Common myeloid progenitor, CD34-positive (primary cell): ENCODE results near the gene ELK4.

Source experiments
- CTCF ChIA-PET: fragments of 350-600 bp; sonication (Branson Sonifier 250); formaldehyde crosslinking; loops from one replicate; lab custom pipeline; 2021; ENCODE audit warnings: antibody characterized with exemption; lab: Charles Lee
- POLR2A ChIA-PET: fragments of 350-600 bp; sonication (Branson Sonifier 250); formaldehyde crosslinking; loops from one replicate; lab custom pipeline; 2021; ENCODE audit warnings: antibody characterized with exemption; lab: Charles Lee
- DNase-seq, 3 donors: peaks; one replicate each; pipeline versions ENCODE4 v3.0.0 to v3.0.0-alpha.2; 2013
- H3K27ac ChIP-seq, 2 experiments: 1 replicate in 1 of 2; 2 replicates in 1 of 2; pipeline ENCODE4 v1.7.0; 2013; ENCODE audit warnings: inconsistent platforms in 2 of 2, low read length in 2 of 2, mild to moderate bottlenecking in 2 of 2, low read depth in 1 of 2, moderate library complexity in 1 of 2; ENCODE audit not compliant: severe bottlenecking in 2 of 2, insufficient read depth in 1 of 2, poor library complexity in 1 of 2
- H3K27me3 ChIP-seq, 5 experiments: replicated peaks in 2 of 5; 1 replicate in 3 of 5; 2 replicates in 2 of 5; pipeline versions ENCODE4 v1.6.1 to v1.7.0; 2013; ENCODE audit warnings: low read length in 4 of 5, mild to moderate bottlenecking in 2 of 5, moderate library complexity in 2 of 5, inconsistent platforms in 1 of 5; ENCODE audit not compliant: insufficient read depth in 5 of 5, control insufficient read depth in 4 of 5
- H3K36me3 ChIP-seq, 4 experiments: 1 replicate in 2 of 4; 2 replicates in 2 of 4; pipeline versions ENCODE4 v1.6.1 to v1.7.0; 2013; ENCODE audit warnings: low read length in 3 of 4, control low read depth in 1 of 4, mild to moderate bottlenecking in 1 of 4; ENCODE audit not compliant: control insufficient read depth in 4 of 4, insufficient read depth in 4 of 4
- H3K4me1 ChIP-seq, 4 experiments: 1 replicate in 3 of 4; 2 replicates in 1 of 4; pipeline versions ENCODE4 v1.6.1 to v1.7.1; 2013; ENCODE audit warnings: low read length in 3 of 4, mild to moderate bottlenecking in 3 of 4, control low read depth in 1 of 4, inconsistent platforms in 1 of 4, moderate library complexity in 1 of 4; ENCODE audit not compliant: control insufficient read depth in 4 of 4, insufficient read depth in 4 of 4; ENCODE audit errors: control extremely low read depth in 1 of 4
- H3K4me3 ChIP-seq, 7 experiments: 1 replicate in 4 of 7; 2 replicates in 3 of 7; pipeline versions ENCODE4 v1.5.1 to v1.7.0; 2013; ENCODE audit warnings: mild to moderate bottlenecking in 7 of 7, low read length in 6 of 7, moderate library complexity in 6 of 7, inconsistent platforms in 2 of 7, low read depth in 2 of 7, control low read depth in 1 of 7; ENCODE audit not compliant: insufficient read depth in 4 of 7, control insufficient read depth in 1 of 7; ENCODE audit errors: extremely low read depth in 1 of 7
- H3K9me3 ChIP-seq, 5 experiments: 1 replicate in 4 of 5; 2 replicates in 1 of 5; pipeline versions ENCODE4 v1.6.1 to v1.7.1; 2013; ENCODE audit warnings: low read length in 4 of 5, mild to moderate bottlenecking in 2 of 5, inconsistent platforms in 1 of 5, low read depth in 1 of 5, moderate library complexity in 1 of 5; ENCODE audit not compliant: control insufficient read depth in 4 of 5, insufficient read depth in 2 of 5; ENCODE audit errors: control extremely low read depth in 1 of 5
- WGBS: methylation state at CpG from one replicate; pipeline ENCODE4 v1.1.5; 2013; ENCODE audit not compliant: insufficient coverage; 5-methylcytosine and 5-hydroxymethylcytosine counted together

Gene ELK4

GRCh38 chr1:205665201-205666045, 33.6 kb upstream of the ELK4 start:
- Histone ChIP-seq H3K4me1 (peaks cover 0 to 73% (median 67%) of the 10 kb centered on the region in 4 experiments), H3K4me3 (peak overlapping the region in 1 of 7 experiments; percentile 44), H3K36me3 (peaks cover 3 to 33% (median 17%) of the 10 kb centered on the region in 4 experiments), H3K9me3 (no peaks in the 10 kb centered on the region), H3K27me3 (no peaks in the 10 kb centered on the region), H3K27ac (peak overlapping the region in 1 of 2 experiments; percentile 60)
- DNase-seq, result peak in 1 of 3 donors; percentile 45
- ChIA-PET POLR2A (no interaction called here), CTCF (interaction anchor here (1.1 to 32.2 kb wide), 8 partner anchors 10 to 82 kb away, joined by 3 to 1013 read pairs (median 4); partner anchors contain the start of gene SLC45A3)
- 55% methylated on average over 8 of the region's 9 CpGs for WGBS

GRCh38 chr1:205664399-205665017, 32.7 kb upstream of the ELK4 start:
- CTCF ChIA-PET, result interaction anchor here (1.1 to 32.2 kb wide), 5 partner anchors 10 to 77 kb away, joined by 3 to 1013 read pairs (median 4); no protein-coding TSS in a partner anchor
- peaks cover 3 to 38% (median 19%) of the 10 kb centered on the region in 4 experiments for H3K36me3 ChIP-seq
- peak in 1 of 3 donors; percentile 56 for DNase-seq
- POLR2A ChIA-PET, result no interaction called here
- WGBS, result 84% methylated on average over 14 of the region's 19 CpGs
- no peaks in the 10 kb centered on the region for H3K9me3 ChIP-seq
- no peaks in the 10 kb centered on the region for H3K27me3 ChIP-seq
- peaks cover 0 to 73% (median 67%) of the 10 kb centered on the region in 4 experiments for H3K4me1 ChIP-seq
- peak overlapping the region in 1 of 2 experiments; percentile 60 for H3K27ac ChIP-seq
- peak overlapping the region in 2 of 7 experiments; percentile 26 to 44 for H3K4me3 ChIP-seq

GRCh38 chr1:205663286-205663936, 31.6 kb upstream of the ELK4 start:
- peaks cover 3 to 45% (median 27%) of the 10 kb centered on the region in 4 experiments for H3K36me3 ChIP-seq
- H3K27me3 ChIP-seq, result no peaks in the 10 kb centered on the region
- POLR2A ChIA-PET, result no interaction called here
- H3K4me1 ChIP-seq, result peaks cover 0 to 64% (median 61%) of the 10 kb centered on the region in 4 experiments
- 96% methylated on average over 16 of the region's 18 CpGs for WGBS
- CTCF ChIA-PET, result interaction anchor here (1.0 to 32.2 kb wide), 5 partner anchors 18 to 59 kb away, joined by 3 to 1013 read pairs (median 39); partner anchors contain the start of gene SLC45A3
- no peaks in the 10 kb centered on the region for H3K9me3 ChIP-seq
- no peak for DNase-seq
- H3K4me3 ChIP-seq, result no peak overlapping the region
- no peak overlapping the region for H3K27ac ChIP-seq

- Histone ChIP-seq H3K9me3 (no peaks in the 10 kb centered on the region), H3K4me1 (peaks cover 0 to 57% (median 55%) of the 10 kb centered on the region in 4 experiments), H3K27me3 (no peaks in the 10 kb centered on the region), H3K27ac (no peak overlapping the region), H3K4me3 (no peak overlapping the region), H3K36me3 (peaks cover 3 to 51% (median 28%) of the 10 kb centered on the region in 4 experiments)
- DNase-seq, result no peak
- WGBS, result 96% methylated on average over 19 of the region's 24 CpGs
- POLR2A ChIA-PET, result no interaction called here
- CTCF ChIA-PET, result interaction anchor here (1.0 to 32.2 kb wide), 7 partner anchors 7 to 68 kb away, joined by 3 to 1013 read pairs (median 99); partner anchors contain the start of gene SLC45A3
These were observed 31.0 kb upstream of the ELK4 start for GRCh38 chr1:205662791-205663190.

GRCh38 chr1:205662135-205662738, 30.4 kb upstream of the ELK4 start:
- 90% methylated on average over 11 of the region's 15 CpGs for WGBS
- Histone ChIP-seq H3K9me3 (no peaks in the 10 kb centered on the region), H3K4me1 (peaks cover 0 to 56% (median 52%) of the 10 kb centered on the region in 4 experiments), H3K4me3 (no peak overlapping the region), H3K27me3 (no peaks in the 10 kb centered on the region), H3K27ac (no peak overlapping the region), H3K36me3 (peaks cover 3 to 53% (median 28%) of the 10 kb centered on the region in 4 experiments)
- CTCF ChIA-PET, result interaction anchor here (1.0 to 32.2 kb wide), 7 partner anchors 7 to 138 kb away, joined by 3 to 1013 read pairs (median 99); partner anchors contain the start of gene SLC45A3
- POLR2A ChIA-PET, result interaction anchor here (0.5 kb wide), 1 partner anchor 44 kb away, joined by 4 read pairs; no protein-coding TSS in a partner anchor
- DNase-seq, result no peak

- H3K27ac ChIP-seq, result no peak overlapping the region
- CTCF ChIA-PET, result interaction anchor here (1.8 to 32.2 kb wide), 9 partner anchors 8 to 316 kb away, joined by 6 to 1013 read pairs (median 59); partner anchors contain the start of gene SLC45A3
- no peak overlapping the region for H3K4me3 ChIP-seq
- H3K36me3 ChIP-seq, result peaks cover 3 to 53% (median 28%) of the 10 kb centered on the region in 4 experiments
- H3K4me1 ChIP-seq, result peaks cover 0 to 52% (median 48%) of the 10 kb centered on the region in 4 experiments
- 96% methylated on average over 16 of the region's 16 CpGs for WGBS
- no peaks in the 10 kb centered on the region for H3K9me3 ChIP-seq
- H3K27me3 ChIP-seq, result no peaks in the 10 kb centered on the region
- DNase-seq, result no peak
- POLR2A ChIA-PET, result interaction anchor here (0.5 kb wide), 1 partner anchor 44 kb away, joined by 4 read pairs; no protein-coding TSS in a partner anchor
These were observed 29.8 kb upstream of the ELK4 start for GRCh38 chr1:205661429-205662134.
